HG02588 (cell line): ENCODE measurements around the gene SPHK2.
"Not testable (repeated sequence)": the region's sequence is repeated elsewhere in the genome, so short reads cannot be mapped to it uniquely, and the experiment has no call there.

Experiments
- ATAC-seq: cut with Tn5 transposase; IDR thresholded peaks from one replicate; pipeline ENCODE4 v1.9.1; 2021; ENCODE audit warnings: mild to moderate bottlenecking, moderate library complexity; ENCODE audit not compliant: unreplicated experiment

SPHK2 gene

DNA sequence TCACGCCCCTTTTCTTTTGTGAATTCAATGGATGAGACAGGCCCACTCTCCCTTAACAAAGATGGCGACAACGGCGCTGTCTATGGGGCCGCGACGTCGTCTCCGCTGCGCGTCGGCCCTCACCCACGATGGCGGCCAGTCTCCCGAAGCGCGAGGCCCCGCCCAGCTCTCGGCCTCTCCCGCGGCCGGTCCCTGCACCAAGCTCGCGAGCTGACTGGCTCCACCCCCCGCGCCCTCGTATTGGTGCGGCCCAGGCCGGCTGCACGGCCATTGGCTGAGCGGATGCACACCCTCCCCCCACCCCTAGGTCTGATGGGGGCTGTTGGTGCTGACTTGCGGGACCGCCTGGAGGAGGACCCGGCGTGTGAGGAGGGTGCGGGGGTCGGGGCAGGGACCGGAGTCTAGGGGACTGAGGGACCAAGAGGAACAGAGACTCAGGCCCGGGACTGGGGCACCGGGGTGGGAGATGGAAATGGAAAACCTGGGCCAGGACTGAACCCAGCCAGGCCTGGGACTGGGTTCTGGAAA lies 4.8 kb downstream of the SPHK2 start:
- ATAC-seq, result peak; percentile 52

DNA sequence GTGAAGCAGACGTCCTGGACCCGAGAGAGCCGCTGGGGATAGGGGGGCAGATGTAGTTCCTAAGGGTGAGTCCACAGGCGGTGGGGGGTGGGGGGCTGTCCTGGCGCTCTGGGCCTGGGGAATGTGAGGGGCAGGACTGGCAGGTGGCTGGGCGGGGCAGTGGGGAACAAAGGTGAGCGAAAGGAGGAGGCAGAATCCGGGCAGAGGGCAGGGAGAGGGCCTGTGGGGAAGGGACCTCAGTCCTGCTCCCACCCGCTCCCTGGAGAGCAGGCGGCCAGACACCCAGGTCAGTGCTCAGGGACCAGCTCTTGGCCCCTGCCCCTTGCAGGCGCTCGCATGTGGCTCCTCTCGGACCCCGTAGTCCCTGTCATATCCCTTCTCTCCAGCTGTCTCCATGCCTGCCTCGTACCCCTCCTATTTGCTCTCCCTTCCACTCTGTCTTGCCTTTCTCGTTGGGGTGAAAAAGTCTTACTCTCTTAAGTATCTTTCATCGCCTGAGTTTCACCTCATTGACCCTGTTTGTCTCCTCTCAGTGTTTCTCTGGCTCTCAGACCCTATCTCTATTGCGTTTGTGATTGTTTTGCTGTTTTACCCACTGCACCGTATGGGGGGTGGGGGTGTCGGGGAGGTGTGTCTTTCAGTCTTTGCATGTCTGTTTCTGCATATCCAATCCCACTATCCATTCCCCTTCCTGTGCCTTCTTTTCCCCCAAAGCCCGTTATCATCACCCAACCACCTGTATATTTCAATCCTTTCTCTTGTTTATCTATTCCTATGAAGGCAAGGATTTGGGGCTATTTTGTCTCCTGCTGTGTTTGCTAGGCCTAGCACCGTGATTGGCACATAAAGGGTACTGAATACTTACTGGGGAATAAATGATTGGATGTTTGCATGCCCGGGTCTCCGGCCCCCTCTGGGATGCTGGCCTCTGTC lies 5.8 kb downstream of the SPHK2 start:
- ATAC-seq, result no peak

DNA sequence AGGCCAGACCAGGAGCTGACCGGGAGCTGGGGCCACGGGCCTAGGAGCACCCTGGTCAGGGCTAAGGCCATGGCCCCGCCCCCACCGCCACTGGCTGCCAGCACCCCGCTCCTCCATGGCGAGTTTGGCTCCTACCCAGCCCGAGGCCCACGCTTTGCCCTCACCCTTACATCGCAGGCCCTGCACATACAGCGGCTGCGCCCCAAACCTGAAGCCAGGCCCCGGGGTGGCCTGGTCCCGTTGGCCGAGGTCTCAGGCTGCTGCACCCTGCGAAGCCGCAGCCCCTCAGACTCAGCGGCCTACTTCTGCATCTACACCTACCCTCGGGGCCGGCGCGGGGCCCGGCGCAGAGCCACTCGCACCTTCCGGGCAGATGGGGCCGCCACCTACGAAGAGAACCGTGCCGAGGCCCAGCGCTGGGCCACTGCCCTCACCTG lies 6.6 kb downstream of the SPHK2 start:
- ATAC-seq, result no peak

DNA sequence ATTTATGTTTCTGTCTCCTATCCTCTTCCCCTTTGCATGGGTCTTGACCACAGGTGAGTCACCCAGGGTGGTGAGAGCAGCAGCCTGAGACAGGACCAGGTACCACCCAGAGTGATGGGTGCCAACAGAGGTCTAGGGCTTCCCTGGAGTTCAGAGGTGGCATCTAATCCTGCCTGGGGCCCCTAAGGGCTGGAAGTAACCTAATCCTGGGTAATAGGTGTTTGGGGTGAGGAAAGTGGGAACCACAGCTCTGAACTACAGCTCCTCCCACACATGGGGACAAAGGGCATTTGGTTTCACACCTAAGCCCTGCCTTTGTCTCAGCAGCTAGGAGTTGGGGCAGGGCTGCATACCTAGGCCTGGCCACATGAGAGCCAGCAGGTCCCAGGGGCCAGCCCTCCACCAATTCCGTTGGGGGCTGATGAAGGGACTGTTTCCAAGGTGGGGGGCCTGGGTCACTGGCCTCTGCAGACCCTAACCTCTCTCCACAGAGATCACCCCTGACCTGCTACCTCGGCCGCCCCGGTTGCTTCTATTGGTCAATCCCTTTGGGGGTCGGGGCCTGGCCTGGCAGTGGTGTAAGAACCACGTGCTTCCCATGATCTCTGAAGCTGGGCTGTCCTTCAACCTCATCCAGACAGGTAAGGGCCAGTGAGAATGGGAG lies 8.0 kb downstream of the SPHK2 start:
- no peak for ATAC-seq

DNA sequence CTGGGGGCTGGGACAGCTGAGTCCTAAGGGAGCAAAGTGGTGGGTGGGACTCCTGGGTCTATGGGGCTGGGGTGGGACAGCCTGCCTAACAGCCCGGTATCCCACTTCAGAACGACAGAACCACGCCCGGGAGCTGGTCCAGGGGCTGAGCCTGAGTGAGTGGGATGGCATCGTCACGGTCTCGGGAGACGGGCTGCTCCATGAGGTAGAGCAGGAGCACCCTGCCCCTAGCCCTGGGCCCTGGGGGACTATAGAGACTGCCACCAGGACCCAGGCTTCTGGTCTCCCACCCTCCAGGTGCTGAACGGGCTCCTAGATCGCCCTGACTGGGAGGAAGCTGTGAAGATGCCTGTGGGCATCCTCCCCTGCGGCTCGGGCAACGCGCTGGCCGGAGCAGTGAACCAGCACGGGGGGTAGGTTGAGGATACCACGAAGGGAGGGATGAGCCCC lies 8.6 kb downstream of the SPHK2 start:
- no peak for ATAC-seq

DNA sequence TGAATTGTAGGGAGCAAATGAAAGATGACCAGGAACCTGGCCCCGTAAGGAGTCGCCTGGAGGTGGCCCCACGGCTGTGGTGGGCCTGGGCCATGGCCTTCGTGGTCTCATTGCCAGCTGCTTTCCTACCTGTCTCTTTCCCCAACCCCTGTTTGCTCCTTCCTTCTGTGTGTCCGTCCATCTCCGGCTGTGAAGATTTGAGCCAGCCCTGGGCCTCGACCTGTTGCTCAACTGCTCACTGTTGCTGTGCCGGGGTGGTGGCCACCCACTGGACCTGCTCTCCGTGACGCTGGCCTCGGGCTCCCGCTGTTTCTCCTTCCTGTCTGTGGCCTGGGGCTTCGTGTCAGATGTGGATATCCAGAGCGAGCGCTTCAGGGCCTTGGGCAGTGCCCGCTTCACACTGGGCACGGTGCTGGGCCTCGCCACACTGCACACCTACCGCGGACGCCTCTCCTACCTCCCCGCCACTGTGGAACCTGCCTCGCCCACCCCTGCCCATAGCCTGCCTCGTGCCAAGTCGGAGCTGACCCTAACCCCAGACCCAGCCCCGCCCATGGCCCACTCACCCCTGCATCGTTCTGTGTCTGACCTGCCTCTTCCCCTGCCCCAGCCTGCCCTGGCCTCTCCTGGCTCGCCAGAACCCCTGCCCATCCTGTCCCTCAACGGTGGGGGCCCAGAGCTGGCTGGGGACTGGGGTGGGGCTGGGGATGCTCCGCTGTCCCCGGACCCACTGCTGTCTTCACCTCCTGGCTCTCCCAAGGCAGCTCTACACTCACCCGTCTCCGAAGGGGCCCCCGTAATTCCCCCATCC lies 9.4 kb downstream of the SPHK2 start:
- no peak for ATAC-seq

DNA sequence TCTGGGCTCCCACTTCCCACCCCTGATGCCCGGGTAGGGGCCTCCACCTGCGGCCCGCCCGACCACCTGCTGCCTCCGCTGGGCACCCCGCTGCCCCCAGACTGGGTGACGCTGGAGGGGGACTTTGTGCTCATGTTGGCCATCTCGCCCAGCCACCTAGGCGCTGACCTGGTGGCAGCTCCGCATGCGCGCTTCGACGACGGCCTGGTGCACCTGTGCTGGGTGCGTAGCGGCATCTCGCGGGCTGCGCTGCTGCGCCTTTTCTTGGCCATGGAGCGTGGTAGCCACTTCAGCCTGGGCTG lies 9.9 kb downstream of the SPHK2 start:
- ATAC-seq, result no peak

DNA sequence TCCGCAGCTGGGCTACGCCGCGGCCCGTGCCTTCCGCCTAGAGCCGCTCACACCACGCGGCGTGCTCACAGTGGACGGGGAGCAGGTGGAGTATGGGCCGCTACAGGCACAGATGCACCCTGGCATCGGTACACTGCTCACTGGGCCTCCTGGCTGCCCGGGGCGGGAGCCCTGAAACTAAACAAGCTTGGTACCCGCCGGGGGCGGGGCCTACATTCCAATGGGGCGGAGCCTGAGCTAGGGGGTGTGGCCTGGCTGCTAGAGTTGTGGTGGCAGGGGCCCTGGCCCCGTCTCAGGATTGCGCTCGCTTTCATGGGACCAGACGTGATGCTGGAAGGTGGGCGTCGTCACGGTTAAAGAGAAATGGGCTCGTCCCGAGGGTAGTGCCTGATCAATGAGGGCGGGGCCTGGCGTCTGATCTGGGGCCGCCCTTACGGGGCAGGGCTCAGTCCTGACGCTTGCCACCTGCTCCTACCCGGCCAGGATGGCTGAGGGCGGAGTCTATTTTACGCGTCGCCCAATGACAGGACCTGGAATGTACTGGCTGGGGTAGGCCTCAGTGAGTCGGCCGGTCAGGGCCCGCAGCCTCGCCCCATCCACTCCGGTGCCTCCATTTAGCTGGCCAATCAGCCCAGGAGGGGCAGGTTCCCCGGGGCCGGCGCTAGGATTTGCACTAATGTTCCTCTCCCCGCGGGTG lies 10.4 kb downstream of the SPHK2 start:
- ATAC-seq, result no peak

DNA sequence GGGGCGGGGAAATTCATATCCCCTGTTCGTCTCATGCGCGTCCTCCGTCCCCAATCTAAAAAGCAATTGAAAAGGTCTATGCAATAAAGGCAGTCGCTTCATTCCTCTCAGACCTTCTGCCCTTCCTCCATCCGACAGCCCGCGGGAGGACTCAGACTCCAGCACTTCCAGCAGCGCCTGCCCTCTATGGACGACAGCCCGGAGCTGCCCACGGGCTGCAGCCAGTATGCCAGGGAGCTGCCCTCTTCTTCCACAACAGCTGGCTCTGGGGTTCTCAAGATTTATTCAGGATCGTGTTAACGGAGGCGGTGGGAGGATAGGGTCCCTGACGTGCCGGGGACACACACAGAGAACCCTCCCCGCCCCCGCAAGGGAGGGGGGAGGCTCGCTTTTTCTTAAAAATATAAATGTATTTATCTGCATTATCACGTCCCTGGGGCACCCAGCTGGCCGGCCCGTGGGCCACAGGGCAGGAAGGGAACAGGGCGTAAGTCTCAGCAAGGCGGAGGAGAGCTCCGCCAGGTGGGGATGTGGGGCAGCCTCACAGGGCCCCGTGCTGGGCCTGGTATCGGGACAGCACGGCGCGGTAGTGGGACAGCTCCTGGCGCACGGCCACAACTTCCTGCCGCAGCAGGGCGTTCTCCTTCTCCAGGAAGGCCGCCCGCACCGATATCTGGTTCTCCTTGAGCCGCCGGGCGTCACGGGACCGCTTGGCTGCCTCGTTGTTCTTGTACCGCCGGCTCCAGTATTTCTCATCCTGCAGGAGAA lies 11.2 kb downstream of the SPHK2 start:
- ATAC-seq, result no peak

DNA sequence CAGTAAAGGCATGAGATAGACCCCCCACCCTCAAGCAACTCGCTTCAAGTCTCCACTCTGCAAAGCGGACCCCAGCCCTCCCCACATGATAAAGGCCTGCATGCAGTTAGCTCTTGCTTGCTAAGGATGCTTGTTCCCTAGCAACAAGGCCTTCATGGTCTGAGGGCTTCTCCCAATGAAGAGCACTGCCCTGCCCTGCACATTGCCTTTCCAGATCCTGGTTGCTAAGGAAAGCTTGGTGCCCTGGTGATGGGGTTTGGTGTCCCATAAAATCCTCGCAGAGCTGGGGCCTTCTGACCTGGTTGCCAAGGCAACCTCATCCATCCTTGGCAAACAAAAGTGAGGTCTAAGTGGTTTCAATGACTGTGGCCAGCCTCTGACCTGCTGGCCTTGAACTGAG lies 11.9 kb downstream of the SPHK2 start:
- no peak for ATAC-seq

DNA sequence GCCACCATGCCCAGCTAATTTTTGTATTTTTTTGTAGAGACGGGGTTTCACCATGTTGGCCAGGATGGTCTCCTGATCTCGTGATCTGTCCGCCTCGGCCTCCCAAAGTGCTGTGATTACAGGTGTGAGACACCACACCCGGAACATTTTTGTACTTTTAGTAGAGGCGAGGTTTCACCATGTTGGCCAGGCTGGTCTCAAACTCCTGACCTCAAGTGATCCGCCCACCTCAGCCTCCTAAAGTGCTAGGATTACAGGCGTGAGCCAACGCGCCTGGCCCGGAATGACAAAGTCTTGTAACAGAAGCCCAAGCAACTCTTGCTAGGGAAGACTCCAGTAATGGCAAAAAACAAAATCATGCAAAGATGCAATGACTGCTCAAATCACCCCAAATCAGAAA lies 13.0 kb downstream of the SPHK2 start:
- ATAC-seq, result not testable (repeated sequence)

DNA sequence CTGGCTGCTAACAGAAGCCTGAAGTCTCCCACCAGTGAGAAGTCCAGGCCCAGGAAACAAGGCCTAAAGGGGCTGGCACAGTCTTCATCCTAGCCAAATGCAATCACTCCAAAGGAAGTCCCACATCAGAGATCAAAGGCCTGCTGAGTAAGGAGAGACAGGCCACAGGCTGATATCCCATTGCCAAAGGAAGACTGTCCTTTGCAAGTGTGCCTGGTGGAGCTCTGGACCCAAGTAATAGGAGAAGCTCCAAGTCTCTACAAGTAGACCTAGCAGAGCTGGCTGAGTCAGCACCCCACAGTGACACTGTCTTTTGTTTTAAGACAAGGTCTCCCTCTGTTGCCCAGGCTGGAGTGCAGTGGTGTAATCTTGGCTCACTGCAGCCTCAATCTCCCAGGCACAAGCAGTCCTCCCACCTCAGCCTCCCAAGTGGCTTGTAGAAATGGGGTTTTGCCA lies 13.4 kb downstream of the SPHK2 start:
- ATAC-seq, result no peak

DNA sequence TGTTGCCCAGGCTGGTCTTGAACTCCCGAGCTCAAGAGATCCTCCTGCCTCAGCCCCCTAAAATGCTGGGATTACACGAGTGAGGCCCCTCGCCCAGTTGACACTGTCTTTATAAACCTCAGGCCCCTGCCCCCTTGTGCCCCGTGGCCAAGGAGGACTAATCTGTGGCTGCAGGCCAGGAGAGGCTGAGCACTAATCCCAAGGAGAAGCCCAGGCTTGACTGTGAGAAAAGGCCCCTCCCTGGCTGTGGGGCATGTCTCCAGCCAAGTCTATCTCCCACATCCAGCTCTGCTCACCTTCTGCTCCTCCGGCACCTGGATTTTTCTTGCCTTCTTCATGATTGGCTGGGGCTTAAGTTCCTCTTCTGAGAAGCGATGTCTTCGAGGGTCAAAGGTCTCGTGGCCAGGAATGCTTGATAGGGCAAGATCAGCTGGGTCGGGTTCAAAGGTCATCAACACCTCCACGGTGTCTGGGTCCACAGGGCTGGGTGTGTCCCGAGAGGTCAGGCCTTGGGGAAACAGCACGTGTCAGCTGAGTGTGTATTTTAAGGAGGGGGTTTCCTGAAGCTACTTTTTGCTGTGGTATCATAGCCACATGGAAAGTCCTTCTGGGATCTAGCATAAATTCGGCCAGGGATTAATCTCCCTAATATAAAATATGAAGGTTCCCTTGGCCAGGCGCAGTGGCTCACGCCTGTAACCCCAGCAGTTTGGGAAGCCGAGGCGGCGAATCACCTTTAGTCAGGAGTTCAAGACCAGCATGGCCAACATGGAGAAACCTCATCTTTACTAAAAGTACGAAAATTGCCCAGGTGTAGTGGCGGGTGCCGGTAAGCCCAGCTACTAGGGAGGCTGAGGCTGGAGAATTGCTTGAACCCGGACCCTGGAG lies 14.1 kb downstream of the SPHK2 start:
- ATAC-seq, result no peak

DNA sequence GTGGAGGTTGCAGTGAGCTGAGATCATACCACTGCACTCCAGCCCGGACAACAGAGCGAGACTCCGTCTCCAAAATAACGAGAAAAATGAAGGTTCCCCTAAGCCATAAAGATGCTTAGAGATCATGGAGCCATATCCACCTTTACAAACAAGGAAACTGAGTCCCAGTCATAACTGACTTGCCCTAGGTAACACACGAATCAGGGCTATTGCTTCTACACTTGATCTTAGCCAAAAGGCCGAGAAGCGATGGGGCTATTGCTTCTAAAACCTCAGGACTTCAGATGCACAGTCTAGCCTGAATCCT lies 14.7 kb downstream of the SPHK2 start:
- no peak for ATAC-seq

DNA sequence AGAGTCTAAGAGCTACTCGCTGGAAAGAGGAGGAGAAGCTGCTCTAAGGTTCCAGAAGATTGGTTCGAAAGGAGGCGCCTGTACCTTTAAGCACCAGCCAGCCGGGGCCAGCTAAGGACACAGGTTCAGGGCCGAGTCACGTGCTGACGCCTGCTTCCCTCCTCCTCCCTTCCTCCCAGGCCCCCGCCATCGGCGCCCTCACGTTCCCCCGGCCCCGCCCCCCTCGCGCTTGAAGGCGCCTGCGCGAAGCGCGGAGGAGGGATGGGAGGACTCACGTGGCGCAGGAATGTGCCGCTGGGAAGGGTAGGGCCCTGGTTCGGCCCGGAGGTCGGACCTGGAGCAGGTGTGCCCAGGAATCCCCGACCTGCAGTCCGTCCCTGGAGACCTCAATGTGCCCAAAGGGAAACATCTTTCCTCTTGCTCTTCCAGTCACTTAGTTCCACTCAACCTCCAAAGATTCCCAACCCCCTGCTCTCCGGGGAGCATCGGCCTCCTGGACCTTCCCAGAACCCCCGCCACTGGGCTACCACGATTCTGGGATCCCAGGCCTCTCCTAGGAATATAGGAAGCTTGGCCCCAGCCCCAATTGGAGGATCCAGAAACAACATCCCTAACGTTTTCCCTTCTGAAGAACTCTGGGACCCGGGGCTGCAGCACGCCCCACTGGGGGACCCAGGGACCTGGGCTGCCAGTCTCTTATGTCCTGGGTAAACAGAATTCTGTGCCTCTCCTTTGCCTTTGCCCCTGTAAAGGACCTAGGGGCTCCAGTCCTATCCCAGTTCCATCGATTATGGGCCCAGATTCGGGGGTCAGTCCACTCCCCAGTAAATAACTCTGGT lies 15.3 kb downstream of the SPHK2 start:
- ATAC-seq, result peak; percentile 30

DNA sequence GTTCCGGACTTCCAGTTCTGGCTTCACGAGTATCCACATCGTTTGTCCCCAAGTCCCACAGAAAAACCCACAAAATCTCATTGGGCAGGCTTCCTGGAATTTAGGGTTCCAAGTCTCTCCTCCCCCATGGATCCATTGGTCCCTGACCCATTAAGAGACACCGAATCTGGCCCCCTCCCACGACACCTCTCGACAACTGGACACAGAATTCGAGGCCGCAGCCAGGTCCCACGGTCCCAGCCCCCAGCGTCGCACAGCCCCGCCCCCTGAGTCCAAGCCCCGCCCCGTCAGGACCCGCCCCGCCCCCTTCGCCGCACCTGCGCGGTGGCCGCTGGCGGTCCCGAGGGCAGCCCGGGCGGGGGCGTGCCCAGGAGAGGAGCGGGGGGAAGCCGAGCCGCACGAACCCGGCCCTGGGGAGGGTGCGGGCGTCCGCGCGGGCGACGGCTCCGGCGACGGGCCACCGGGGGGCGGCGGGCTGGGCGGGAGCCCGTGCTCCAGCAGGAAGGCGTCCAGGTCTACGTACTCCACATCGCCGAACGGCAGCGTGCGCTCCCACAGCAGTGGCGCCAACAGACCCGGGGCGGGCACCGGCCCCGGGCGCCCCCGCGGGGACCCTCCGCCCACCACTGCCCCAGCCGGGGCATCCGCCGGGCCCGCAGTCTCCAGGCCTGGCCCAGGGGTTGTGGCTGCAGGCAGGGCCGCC lies 16.1 kb downstream of the SPHK2 start:
- ATAC-seq, result peak; percentile 24
